Hepatocyte (in vitro differentiated cells): ENCODE measurements around the gene OPTC.
"Not testable (repeated sequence)": the region's sequence is repeated elsewhere in the genome, so short reads cannot be mapped to it uniquely, and the experiment has no call there.

Experiments used
- CTCF ChIP-seq: fragments of 200-600 bp; sonication (generic); IDR thresholded peaks from 2 replicates; pipeline ENCODE4 v1.5.1; 2016; ENCODE audit warnings: antibody characterized with exemption, mild to moderate bottlenecking; ENCODE audit not compliant: poor library complexity
- EZH2 ChIP-seq: fragments of 200-600 bp; sonication (generic); IDR thresholded peaks from 2 replicates; pipeline ENCODE4 v1.6.1; 2016; ENCODE audit warnings: antibody characterized with exemption, mild to moderate bottlenecking, borderline replicate concordance
- EZH2phosphoT487 ChIP-seq: fragments of 200-600 bp; sonication (generic); IDR thresholded peaks from one replicate; pipeline ENCODE4 v1.6.1; 2018; ENCODE audit warnings: antibody characterized with exemption, mild to moderate bottlenecking, low read depth, moderate library complexity; ENCODE audit not compliant: unreplicated experiment, severe bottlenecking

GRCh38 chr1:203447598-203447997 is 46.4 kb upstream of the OPTC start:
- TF ChIP-seq CTCF, EZH2, EZH2phosphoT487: not testable (repeated sequence)
